Right lobe of liver (tissue), 4 donors: ENCODE data around the gene MBNL3.

Source experiments
- CTCF ChIP-seq, 4 donors: fragments of 200-600 bp in 3 of 4; fragments of 450-650 bp in 1 of 4; IDR thresholded peaks; one replicate each; pipeline versions ENCODE4 v1.5.1 to v1.8.0; 2016 to 2022; ENCODE audit warnings: antibody characterized with exemption in 4 of 4, mild to moderate bottlenecking in 2 of 4
- POLR2A ChIP-seq: fragments of 450-650 bp; IDR thresholded peaks from one replicate; pipeline ENCODE4 v1.6.1; 2017; ENCODE audit warnings: antibody characterized with exemption, mild to moderate bottlenecking
- donor health status: DM: no; HTN: no; CAD: no.
- donor health status: DM: no; HTN: no; CAD: no.
- donor health status: DM: no; HTN: yes; CAD: no.

- TF ChIP-seq POLR2A (no peak), CTCF (IDR thresholded peaks at IDR 0.05) (no peak)
These were observed 157.3 kb downstream of the MBNL3 start for GRCh38 chrX:132331532-132331931.
